Measurements from ENCODE around the gene USP32.

DNA sequence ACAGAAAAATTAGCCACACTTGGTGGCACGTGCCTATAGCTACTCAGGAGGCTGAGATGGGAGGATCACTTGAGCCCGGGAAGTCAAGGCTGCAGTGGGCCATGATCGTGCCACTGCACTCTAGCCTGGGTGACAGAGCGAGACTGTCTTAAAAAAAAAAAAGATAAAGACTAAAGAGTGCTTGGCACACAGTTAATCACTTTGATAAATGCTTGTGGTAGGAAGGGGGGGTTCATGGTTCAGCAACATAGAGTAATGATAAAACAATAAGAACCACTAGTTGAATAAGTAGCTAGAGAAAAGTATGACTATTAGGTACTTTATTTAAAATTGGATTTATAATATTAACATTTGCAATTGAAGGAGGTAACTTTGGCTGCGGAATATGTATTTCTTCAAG lies 43.3 kb downstream of the USP32 start:
- TF ChIP-seq CTCF (IDR thresholded peaks at IDR 0.05; ENCODE audit: low read length) = no peak
- TF ChIP-seq EZH2 (IDR thresholded peaks at IDR 0.05; ENCODE audit: borderline replicate concordance, low read length) = no peak

Data from OCI-LY1 (cell line).